ENCODE measurements around the gene SUMO2. TPM values are rescaled to one million over a fixed set of nuclear protein-coding genes. Genes with fewer than 3 reads are reported as not detected.

SUMO2 gene
- total and polyA plus RNA-seq, 9 of the 15 experiments (the other 6 are each of a cell fraction or from before 2014, with no cell fraction given) = 157 to 733 (median 419) TPM

- TF ChIP-seq, protein P1, sequence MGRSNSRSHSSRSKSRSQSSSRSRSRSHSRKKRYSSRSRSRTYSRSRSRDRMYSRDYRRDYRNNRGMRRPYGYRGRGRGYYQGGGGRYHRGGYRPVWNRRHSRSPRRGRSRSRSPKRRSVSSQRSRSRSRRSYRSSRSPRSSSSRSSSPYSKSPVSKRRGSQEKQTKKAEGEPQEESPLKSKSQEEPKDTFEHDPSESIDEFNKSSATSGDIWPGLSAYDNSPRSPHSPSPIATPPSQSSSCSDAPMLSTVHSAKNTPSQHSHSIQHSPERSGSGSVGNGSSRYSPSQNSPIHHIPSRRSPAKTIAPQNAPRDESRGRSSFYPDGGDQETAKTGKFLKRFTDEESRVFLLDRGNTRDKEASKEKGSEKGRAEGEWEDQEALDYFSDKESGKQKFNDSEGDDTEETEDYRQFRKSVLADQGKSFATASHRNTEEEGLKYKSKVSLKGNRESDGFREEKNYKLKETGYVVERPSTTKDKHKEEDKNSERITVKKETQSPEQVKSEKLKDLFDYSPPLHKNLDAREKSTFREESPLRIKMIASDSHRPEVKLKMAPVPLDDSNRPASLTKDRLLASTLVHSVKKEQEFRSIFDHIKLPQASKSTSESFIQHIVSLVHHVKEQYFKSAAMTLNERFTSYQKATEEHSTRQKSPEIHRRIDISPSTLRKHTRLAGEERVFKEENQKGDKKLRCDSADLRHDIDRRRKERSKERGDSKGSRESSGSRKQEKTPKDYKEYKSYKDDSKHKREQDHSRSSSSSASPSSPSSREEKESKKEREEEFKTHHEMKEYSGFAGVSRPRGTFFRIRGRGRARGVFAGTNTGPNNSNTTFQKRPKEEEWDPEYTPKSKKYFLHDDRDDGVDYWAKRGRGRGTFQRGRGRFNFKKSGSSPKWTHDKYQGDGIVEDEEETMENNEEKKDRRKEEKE (IDR thresholded peaks at IDR 0.05; ENCODE audit: borderline replicate concordance in 1 of 2, control insufficient read depth in 1 of 2, low read depth in 2 of 2, low read length in 1 of 2) = no peak
- TF ChIP-seq RCOR1 (IDR thresholded peaks at IDR 0.05; ENCODE audit: borderline replicate concordance in 1 of 2, low read depth in 2 of 2, low read length in 2 of 2) = no peak
- TF ChIP-seq SMAD1 (IDR thresholded peaks at IDR 0.05; ENCODE audit: low read depth, low read length, partially characterized antibody) = peak; percentile 91
- TF ChIP-seq DACH1 (IDR thresholded peaks at IDR 0.05; ENCODE audit: partially characterized antibody) = no peak
- TF ChIP-seq, protein P2, sequence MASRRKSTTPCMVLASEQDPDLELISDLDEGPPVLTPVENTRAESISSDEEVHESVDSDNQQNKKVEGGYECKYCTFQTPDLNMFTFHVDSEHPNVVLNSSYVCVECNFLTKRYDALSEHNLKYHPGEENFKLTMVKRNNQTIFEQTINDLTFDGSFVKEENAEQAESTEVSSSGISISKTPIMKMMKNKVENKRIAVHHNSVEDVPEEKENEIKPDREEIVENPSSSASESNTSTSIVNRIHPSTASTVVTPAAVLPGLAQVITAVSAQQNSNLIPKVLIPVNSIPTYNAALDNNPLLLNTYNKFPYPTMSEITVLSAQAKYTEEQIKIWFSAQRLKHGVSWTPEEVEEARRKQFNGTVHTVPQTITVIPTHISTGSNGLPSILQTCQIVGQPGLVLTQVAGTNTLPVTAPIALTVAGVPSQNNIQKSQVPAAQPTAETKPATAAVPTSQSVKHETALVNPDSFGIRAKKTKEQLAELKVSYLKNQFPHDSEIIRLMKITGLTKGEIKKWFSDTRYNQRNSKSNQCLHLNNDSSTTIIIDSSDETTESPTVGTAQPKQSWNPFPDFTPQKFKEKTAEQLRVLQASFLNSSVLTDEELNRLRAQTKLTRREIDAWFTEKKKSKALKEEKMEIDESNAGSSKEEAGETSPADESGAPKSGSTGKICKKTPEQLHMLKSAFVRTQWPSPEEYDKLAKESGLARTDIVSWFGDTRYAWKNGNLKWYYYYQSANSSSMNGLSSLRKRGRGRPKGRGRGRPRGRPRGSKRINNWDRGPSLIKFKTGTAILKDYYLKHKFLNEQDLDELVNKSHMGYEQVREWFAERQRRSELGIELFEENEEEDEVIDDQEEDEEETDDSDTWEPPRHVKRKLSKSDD (conservative IDR thresholded peaks at IDR 0.05; ENCODE audit: low read length) = 0 out of 2 replicates have a peak, but pooled peaks have one; percentile 36
- no peak for TF ChIP-seq BRCA1 (IDR thresholded peaks at IDR 0.05)
- no peak for TF ChIP-seq BRCA1 (CRISPR knock-in tag; IDR thresholded peaks at IDR 0.05)
- TF ChIP-seq ZNF274 (IDR thresholded peaks at IDR 0.05; ENCODE audit: borderline replicate concordance, low read depth, low read length) = no peak
- TF ChIP-seq ZKSCAN1 (IDR thresholded peaks at IDR 0.05; ENCODE audit: low read depth, low read length) = no peak
- TF ChIP-seq ASH1L (IDR thresholded peaks at IDR 0.05; ENCODE audit: borderline replicate concordance, low read depth, partially characterized antibody) = peak; percentile 41
- TF ChIP-seq ZEB2 (IDR thresholded peaks at IDR 0.05) = no peak
- TF ChIP-seq, protein P3, sequence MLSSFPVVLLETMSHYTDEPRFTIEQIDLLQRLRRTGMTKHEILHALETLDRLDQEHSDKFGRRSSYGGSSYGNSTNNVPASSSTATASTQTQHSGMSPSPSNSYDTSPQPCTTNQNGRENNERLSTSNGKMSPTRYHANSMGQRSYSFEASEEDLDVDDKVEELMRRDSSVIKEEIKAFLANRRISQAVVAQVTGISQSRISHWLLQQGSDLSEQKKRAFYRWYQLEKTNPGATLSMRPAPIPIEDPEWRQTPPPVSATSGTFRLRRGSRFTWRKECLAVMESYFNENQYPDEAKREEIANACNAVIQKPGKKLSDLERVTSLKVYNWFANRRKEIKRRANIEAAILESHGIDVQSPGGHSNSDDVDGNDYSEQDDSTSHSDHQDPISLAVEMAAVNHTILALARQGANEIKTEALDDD (IDR thresholded peaks at IDR 0.05) = no peak
- no peak for TF ChIP-seq MCM5 (IDR thresholded peaks at IDR 0.05; ENCODE audit: low read depth)
- TF ChIP-seq GABPB1 (CRISPR knock-in tag; IDR thresholded peaks at IDR 0.05) = peak; percentile 75
- TF ChIP-seq BMI1 (IDR thresholded peaks at IDR 0.05; ENCODE audit: low read length) = no peak
- TF ChIP-seq ZNF512 (tag; IDR thresholded peaks at IDR 0.05) = no peak
- TF ChIP-seq, protein P4, sequence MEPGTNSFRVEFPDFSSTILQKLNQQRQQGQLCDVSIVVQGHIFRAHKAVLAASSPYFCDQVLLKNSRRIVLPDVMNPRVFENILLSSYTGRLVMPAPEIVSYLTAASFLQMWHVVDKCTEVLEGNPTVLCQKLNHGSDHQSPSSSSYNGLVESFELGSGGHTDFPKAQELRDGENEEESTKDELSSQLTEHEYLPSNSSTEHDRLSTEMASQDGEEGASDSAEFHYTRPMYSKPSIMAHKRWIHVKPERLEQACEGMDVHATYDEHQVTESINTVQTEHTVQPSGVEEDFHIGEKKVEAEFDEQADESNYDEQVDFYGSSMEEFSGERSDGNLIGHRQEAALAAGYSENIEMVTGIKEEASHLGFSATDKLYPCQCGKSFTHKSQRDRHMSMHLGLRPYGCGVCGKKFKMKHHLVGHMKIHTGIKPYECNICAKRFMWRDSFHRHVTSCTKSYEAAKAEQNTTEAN (CRISPR knock-in tag; IDR thresholded peaks at IDR 0.05) = no peak
Measured at GRCh38 chr17:75182569-75183436, at the start of gene SUMO2 (continued).

Measured in K562 (cell line).